OCI-LY3 (cell line): ENCODE results near the gene BZW2.

Experiments
- H2AFZ ChIP-seq: fragments of 200-600, 300-600 bp; shearing (Covaris generic); 2 replicates; pipeline ENCODE4 v1.6.0; 2014; ENCODE audit warnings: antibody characterized with exemption, low read depth, low read length
- H3K27ac ChIP-seq: fragments of 200-600, 300-600 bp; sonication (generic); 2 replicates; pipeline ENCODE4 v1.5.1; 2014; ENCODE audit warnings: mild to moderate bottlenecking, low read length, moderate library complexity, mixed read lengths
- H3K27me3 ChIP-seq: fragments of 200-600, 300-600 bp; sonication (generic); 2 replicates; pipeline ENCODE4 v1.6.1; 2014; ENCODE audit warnings: low read depth, low read length, mixed read lengths
- H3K36me3 ChIP-seq: fragments of 200-600, 300-600 bp; sonication (generic); replicated peaks from 2 replicates; pipeline ENCODE3; 2014; ENCODE audit warnings: low read depth, low read length, mixed read lengths
- H3K4me1 ChIP-seq: fragments of 300-600, 200-600 bp; sonication (generic); 2 replicates; pipeline ENCODE4 v1.6.1; 2014; ENCODE audit warnings: low read length, mixed read lengths
- H3K4me2 ChIP-seq: fragments of 200-600, 300-600 bp; sonication (generic); 2 replicates; pipeline ENCODE4 v1.6.1; 2014; ENCODE audit warnings: low read length, mixed read lengths
- H3K4me3 ChIP-seq: fragments of 300-600, 200-600 bp; sonication (generic); 2 replicates; pipeline ENCODE4 v1.5.1; 2014; ENCODE audit warnings: antibody characterized with exemption, mild to moderate bottlenecking, low read length, moderate library complexity
- H3K79me2 ChIP-seq: fragments of 300-600, 200-600 bp; shearing (Covaris generic); 2 replicates; pipeline ENCODE4 v1.6.1; 2014; ENCODE audit warnings: mild to moderate bottlenecking, low read length, mixed read lengths
- H3K9ac ChIP-seq: fragments of 300-600, 200-600 bp; shearing (Covaris generic); 2 replicates; pipeline ENCODE4 v1.6.0; 2014; ENCODE audit warnings: mild to moderate bottlenecking, low read length, moderate library complexity
- H3K9me3 ChIP-seq: fragments of 200-600, 300-600 bp; shearing (Covaris generic); 2 replicates; pipeline ENCODE4 v1.6.1; 2014; ENCODE audit warnings: low read length, mixed read lengths; ENCODE audit not compliant: insufficient read depth
- H4K20me1 ChIP-seq: fragments of 200-600, 300-600 bp; sonication (generic); 2 replicates; pipeline ENCODE4 v1.6.1; 2016; ENCODE audit warnings: low read length, mixed read lengths; ENCODE audit not compliant: insufficient read depth
- EZH2phosphoT487 ChIP-seq: fragments of 200-600 bp; shearing (Covaris generic); IDR thresholded peaks from 2 replicates; pipeline ENCODE4 v1.6.1; 2018; ENCODE audit warnings: antibody characterized with exemption, mixed run types, low read depth
- TF ChIP-seq, protein P1 (sequence below): fragments of 200-600, 300-600 bp; sonication (generic); IDR thresholded peaks from 2 replicates; pipeline ENCODE4 v1.5.1; 2014; ENCODE audit warnings: antibody characterized with exemption, low read length, low read depth

Gene BZW2

DNA sequence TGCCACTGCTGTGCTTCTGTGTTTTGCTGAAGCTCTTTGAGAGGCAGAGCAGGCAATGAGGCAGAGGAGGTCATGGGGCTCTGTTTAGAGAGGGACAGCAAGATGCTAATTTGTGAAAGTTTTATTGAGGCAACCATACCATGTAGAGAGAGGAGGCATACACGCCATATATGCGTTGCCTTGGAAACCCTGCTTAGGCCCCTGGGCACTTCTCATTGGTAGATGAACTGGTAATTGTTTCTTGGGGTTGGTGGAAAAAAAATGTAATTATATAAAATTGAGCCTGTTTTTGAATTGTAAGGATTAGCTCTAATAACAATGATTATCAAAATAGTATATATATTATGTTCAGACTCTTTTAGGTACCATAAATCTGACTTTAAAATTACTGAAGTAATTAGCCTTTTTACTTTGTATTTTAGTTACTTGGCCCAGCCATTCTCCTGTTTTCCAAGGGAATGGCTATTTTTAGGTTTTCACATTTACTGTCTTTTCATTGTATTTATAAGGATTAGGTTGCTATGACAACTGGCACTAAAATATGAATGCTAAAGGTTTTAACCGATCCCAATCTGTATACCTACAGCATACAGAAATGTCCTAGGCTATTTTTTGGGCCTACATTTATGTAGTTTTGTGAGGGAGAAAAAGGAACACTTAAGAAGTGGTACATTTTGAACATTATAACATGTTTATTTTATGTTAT lies 52.4 kb downstream of the BZW2 start:
- H4K20me1 ChIP-seq = no peaks in the 10 kb centered on the region
- no peaks in the 10 kb centered on the region for H3K9me3 ChIP-seq
- H3K4me3 ChIP-seq = no peak overlapping the region
- H3K27ac ChIP-seq = no peak overlapping the region
- peaks cover 52% of the 10 kb centered on the region for H3K36me3 ChIP-seq
- no peak overlapping the region for H2AFZ ChIP-seq
- H3K4me1 ChIP-seq = no peaks in the 10 kb centered on the region
- TF ChIP-seq EZH2phosphoT487 = no peak
- TF ChIP-seq, protein P1, sequence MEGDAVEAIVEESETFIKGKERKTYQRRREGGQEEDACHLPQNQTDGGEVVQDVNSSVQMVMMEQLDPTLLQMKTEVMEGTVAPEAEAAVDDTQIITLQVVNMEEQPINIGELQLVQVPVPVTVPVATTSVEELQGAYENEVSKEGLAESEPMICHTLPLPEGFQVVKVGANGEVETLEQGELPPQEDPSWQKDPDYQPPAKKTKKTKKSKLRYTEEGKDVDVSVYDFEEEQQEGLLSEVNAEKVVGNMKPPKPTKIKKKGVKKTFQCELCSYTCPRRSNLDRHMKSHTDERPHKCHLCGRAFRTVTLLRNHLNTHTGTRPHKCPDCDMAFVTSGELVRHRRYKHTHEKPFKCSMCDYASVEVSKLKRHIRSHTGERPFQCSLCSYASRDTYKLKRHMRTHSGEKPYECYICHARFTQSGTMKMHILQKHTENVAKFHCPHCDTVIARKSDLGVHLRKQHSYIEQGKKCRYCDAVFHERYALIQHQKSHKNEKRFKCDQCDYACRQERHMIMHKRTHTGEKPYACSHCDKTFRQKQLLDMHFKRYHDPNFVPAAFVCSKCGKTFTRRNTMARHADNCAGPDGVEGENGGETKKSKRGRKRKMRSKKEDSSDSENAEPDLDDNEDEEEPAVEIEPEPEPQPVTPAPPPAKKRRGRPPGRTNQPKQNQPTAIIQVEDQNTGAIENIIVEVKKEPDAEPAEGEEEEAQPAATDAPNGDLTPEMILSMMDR = no peak
- no peak overlapping the region for H3K9ac ChIP-seq
- no peak overlapping the region for H3K4me2 ChIP-seq
- no peaks in the 10 kb centered on the region for H3K79me2 ChIP-seq
- no peaks in the 10 kb centered on the region for H3K27me3 ChIP-seq

DNA sequence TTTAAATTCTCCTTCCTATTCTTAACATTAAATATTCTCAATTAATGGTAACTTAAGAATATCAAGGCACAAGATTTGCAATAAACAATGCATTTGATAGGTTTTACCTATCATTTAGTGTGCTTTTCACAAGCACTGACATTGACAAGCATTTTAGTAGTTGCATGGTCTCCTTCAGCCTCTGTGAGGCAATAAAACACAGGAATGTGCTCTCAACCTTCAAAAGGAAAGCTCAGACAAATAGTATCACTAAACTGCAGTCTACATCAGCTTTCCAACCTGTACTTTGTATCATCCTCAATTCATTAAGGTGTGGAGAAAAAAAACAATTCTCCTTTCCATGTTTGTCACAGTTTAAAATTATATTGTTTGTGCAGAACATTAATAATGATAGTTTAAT lies 56.5 kb downstream of the BZW2 start:
- Histone ChIP-seq H3K27ac (no peak overlapping the region), H3K36me3 (peaks cover 55% of the 10 kb centered on the region)

GRCh38 chr7:16708511-16708910 lies 62.5 kb downstream of the BZW2 start:
- no peak overlapping the region for H3K4me3 ChIP-seq
- no peaks in the 10 kb centered on the region for H3K27me3 ChIP-seq
- H3K27ac ChIP-seq = no peak overlapping the region
- H3K4me2 ChIP-seq = no peak overlapping the region
- no peak overlapping the region for H3K9ac ChIP-seq
- TF ChIP-seq EZH2phosphoT487 = no peak
- TF ChIP-seq, protein P1 = no peak
- peaks cover 23% of the 10 kb centered on the region for H3K4me1 ChIP-seq
- no peaks in the 10 kb centered on the region for H4K20me1 ChIP-seq
- H3K79me2 ChIP-seq = no peaks in the 10 kb centered on the region
- peaks cover 18% of the 10 kb centered on the region for H3K36me3 ChIP-seq
- H2AFZ ChIP-seq = no peak overlapping the region
- no peaks in the 10 kb centered on the region for H3K9me3 ChIP-seq

More for the DNA sequence above, 56.5 kb downstream of the BZW2 start:
- Histone ChIP-seq H4K20me1 (no peaks in the 10 kb centered on the region), H3K4me2 (no peak overlapping the region), H3K9me3 (no peaks in the 10 kb centered on the region), H3K4me1 (no peaks in the 10 kb centered on the region), H3K79me2 (no peaks in the 10 kb centered on the region), H3K27me3 (no peaks in the 10 kb centered on the region), H3K9ac (no peak overlapping the region), H2AFZ (no peak overlapping the region), H3K4me3 (no peak overlapping the region)
- no peak for TF ChIP-seq EZH2phosphoT487
- TF ChIP-seq, protein P1 = no peak

GRCh38 chr7:16708980-16709379 lies 63.0 kb downstream of the BZW2 start:
- H3K4me1 ChIP-seq = peaks cover 23% of the 10 kb centered on the region
- H3K79me2 ChIP-seq = no peaks in the 10 kb centered on the region
- no peak overlapping the region for H3K4me2 ChIP-seq
- peaks cover 15% of the 10 kb centered on the region for H3K36me3 ChIP-seq
- TF ChIP-seq, protein P1 = no peak
- TF ChIP-seq EZH2phosphoT487 = no peak
- H3K9me3 ChIP-seq = no peaks in the 10 kb centered on the region
- H3K4me3 ChIP-seq = no peak overlapping the region
- H4K20me1 ChIP-seq = no peaks in the 10 kb centered on the region
- no peak overlapping the region for H3K9ac ChIP-seq
- no peak overlapping the region for H3K27ac ChIP-seq
- H2AFZ ChIP-seq = no peak overlapping the region
- no peaks in the 10 kb centered on the region for H3K27me3 ChIP-seq
